H1 (cell line): ENCODE measurements around the gene AMPH. TPM values are rescaled to one million over a fixed set of nuclear protein-coding genes. Genes with fewer than 3 reads are reported as not detected.

Experiments
- CTCF ChIA-PET: fragments of 300-600 bp; sonication (Branson Sonifier 250); formaldehyde crosslinking; loops from one replicate; lab custom pipeline; 2021; ENCODE audit not compliant: partially characterized antibody; lab: Charles Lee
- POLR2A ChIA-PET: fragments of 300-600 bp; sonication (Branson Sonifier 250); formaldehyde crosslinking; loops from one replicate; lab custom pipeline; 2021; ENCODE audit warnings: inconsistent platforms; ENCODE audit not compliant: partially characterized antibody; lab: Charles Lee
- DNase-seq, 2 experiments: peaks; one replicate each; pipeline versions ENCODE4 v3.0.0 to v3.0.0-alpha.2; 2010 to 2022; ENCODE audit warnings: low spot score in 2 of 2, low read depth in 1 of 2, mixed read lengths in 1 of 2
- FAIRE-seq: peaks from 2 replicates; lab custom pipeline; 2011; peaks lifted over from hg19 to GRCh38; lab: Jason Lieb, UNC
- H2AFZ ChIP-seq: 2 replicates; pipeline ENCODE4 v1.8.1; 2012; ENCODE audit warnings: low read length, inconsistent platforms
- H2AK5ac ChIP-seq: 2 replicates; pipeline ENCODE4 v1.6.1; 2013; ENCODE audit warnings: low read depth, low read length
- H2BK120ac ChIP-seq: replicated peaks from 2 replicates; pipeline ENCODE3; 2013; ENCODE audit warnings: low read depth, low read length, inconsistent platforms
- H2BK12ac ChIP-seq: 2 replicates; pipeline ENCODE4 v1.6.1; 2013; ENCODE audit warnings: low read depth, low read length
- H2BK15ac ChIP-seq: 2 replicates; pipeline ENCODE4 v1.6.1; 2013; ENCODE audit warnings: low read length
- H2BK20ac ChIP-seq: 2 replicates; pipeline ENCODE4 v1.6.1; 2013; ENCODE audit warnings: low read length
- H2BK5ac ChIP-seq: 2 replicates; pipeline ENCODE4 v1.6.1; 2013; ENCODE audit warnings: low read depth, low read length
- H3K14ac ChIP-seq: 2 replicates; pipeline ENCODE4 v1.6.1; 2013; ENCODE audit warnings: inconsistent platforms; ENCODE audit not compliant: insufficient read length
- H3K18ac ChIP-seq: 2 replicates; pipeline ENCODE4 v1.6.1; 2013; ENCODE audit warnings: low read length; ENCODE audit errors: extremely low read depth
- H3K23ac ChIP-seq: 2 replicates; pipeline ENCODE4 v1.6.1; 2013; ENCODE audit warnings: inconsistent platforms; ENCODE audit not compliant: insufficient read length
- H3K23me2 ChIP-seq: 2 replicates; pipeline ENCODE4 v1.6.1; 2013; ENCODE audit warnings: low read depth, low read length
- H3K27ac ChIP-seq: 2 replicates; pipeline ENCODE4 v1.6.1; 2011; ENCODE audit warnings: low read depth, low read length, inconsistent platforms
- H3K27me3 ChIP-seq, 4 experiments: replicated peaks in 1 of 4; 1 replicate in 1 of 4; 2 replicates in 3 of 4; pipeline versions ENCODE4 v1.6.1 to v1.8.1; 2011 to 2013; ENCODE audit warnings: low read length in 3 of 4, mild to moderate bottlenecking in 3 of 4, inconsistent platforms in 2 of 4, mixed read lengths in 2 of 4, moderate library complexity in 1 of 4; ENCODE audit not compliant: control insufficient read depth in 3 of 4, insufficient read depth in 3 of 4; ENCODE audit errors: extremely low read depth in 1 of 4
- H3K36me3 ChIP-seq, 4 experiments: 2 replicates each; pipeline versions ENCODE4 v1.6.1 to v1.8.1; 2011 to 2013; ENCODE audit warnings: mild to moderate bottlenecking in 4 of 4, low read length in 3 of 4, moderate library complexity in 2 of 4, control low read depth in 1 of 4, inconsistent platforms in 1 of 4; ENCODE audit not compliant: insufficient read depth in 4 of 4, control insufficient read depth in 2 of 4
- H3K4ac ChIP-seq: replicated peaks from 2 replicates; pipeline ENCODE3; 2013; ENCODE audit warnings: low read length, low read depth, mixed read lengths, inconsistent platforms; ENCODE audit not compliant: insufficient read length
- H3K4me1 ChIP-seq, 4 experiments: replicated peaks in 1 of 4; 1 replicate in 1 of 4; 2 replicates in 3 of 4; pipeline versions ENCODE4 v1.6.1 to v1.8.1; 2011 to 2013; ENCODE audit warnings: low read length in 3 of 4, inconsistent platforms in 2 of 4, mixed read lengths in 1 of 4; ENCODE audit not compliant: insufficient read depth in 4 of 4, control insufficient read depth in 3 of 4
- H3K4me2 ChIP-seq, 2 experiments: 2 replicates each; pipeline versions ENCODE4 v1.6.1 to v1.8.1; 2011 to 2013; ENCODE audit warnings: low read depth in 2 of 2, low read length in 2 of 2, control low read depth in 1 of 2, inconsistent platforms in 1 of 2, mild to moderate bottlenecking in 1 of 2; ENCODE audit not compliant: insufficient read depth in 1 of 2
- H3K4me3 ChIP-seq, 4 experiments: fragments of 200-600, 300-600 bp in 1 of 4; sonication (generic), shearing (Covaris generic), sonication (Bioruptor Twin) in 1 of 4; 2 replicates each; pipeline versions ENCODE4 v1.5.1 to v1.8.1; 2011 to 2016; ENCODE audit warnings: low read length in 4 of 4, low read depth in 3 of 4, control low read depth in 2 of 4, inconsistent platforms in 2 of 4, mild to moderate bottlenecking in 2 of 4, mixed read lengths in 1 of 4, moderate library complexity in 1 of 4; ENCODE audit not compliant: insufficient read depth in 2 of 4; ENCODE audit errors: extremely low read depth in 1 of 4
- H3K56ac ChIP-seq: replicated peaks from 2 replicates; pipeline ENCODE3; 2013; ENCODE audit warnings: low read depth, mild to moderate bottlenecking, mixed read lengths, low read length, inconsistent platforms; ENCODE audit not compliant: insufficient read length
- H3K79me1 ChIP-seq: 2 replicates; pipeline ENCODE4 v1.6.1; 2013; ENCODE audit warnings: low read depth, low read length, control low read depth
- H3K79me2 ChIP-seq, 2 experiments: 2 replicates each; pipeline versions ENCODE4 v1.6.1 to v1.8.1; 2012 to 2013; ENCODE audit warnings: low read length in 2 of 2, mild to moderate bottlenecking in 2 of 2, inconsistent platforms in 1 of 2; ENCODE audit not compliant: insufficient read depth in 2 of 2, control insufficient read depth in 1 of 2
- H3K9ac ChIP-seq, 4 experiments: replicated peaks in 1 of 4; 1 replicate in 1 of 4; 2 replicates in 3 of 4; pipeline versions ENCODE4 v1.6.1 to v1.8.1; 2011 to 2013; ENCODE audit warnings: low read depth in 3 of 4, low read length in 3 of 4, control low read depth in 2 of 4, mild to moderate bottlenecking in 2 of 4, moderate library complexity in 2 of 4, inconsistent platforms in 1 of 4; ENCODE audit errors: extremely low read depth in 1 of 4
- H3K9me3 ChIP-seq, 2 experiments: 2 replicates each; pipeline versions ENCODE4 v1.6.1 to v1.8.1; 2012 to 2013; ENCODE audit warnings: mild to moderate bottlenecking in 2 of 2, moderate library complexity in 2 of 2, control low read depth in 1 of 2, inconsistent platforms in 1 of 2, low read depth in 1 of 2, low read length in 1 of 2, mixed read lengths in 1 of 2; ENCODE audit not compliant: insufficient read depth in 2 of 2
- H4K20me1 ChIP-seq, 2 experiments: replicated peaks in 1 of 2; 2 replicates each; pipeline versions ENCODE3 to v1.8.1; 2011 to 2013; ENCODE audit warnings: inconsistent platforms in 2 of 2, low read length in 2 of 2, mild to moderate bottlenecking in 1 of 2; ENCODE audit not compliant: insufficient read depth in 2 of 2, control insufficient read depth in 1 of 2
- H4K5ac ChIP-seq: 2 replicates; pipeline ENCODE4 v1.6.1; 2013; ENCODE audit warnings: low read length, low read depth, mixed read lengths, inconsistent platforms; ENCODE audit not compliant: insufficient read length
- H4K8ac ChIP-seq: 2 replicates; pipeline ENCODE4 v1.8.0; 2013; ENCODE audit warnings: mild to moderate bottlenecking, moderate library complexity, low read length, inconsistent platforms; ENCODE audit not compliant: insufficient read depth; ENCODE audit errors: extremely low read depth
- H4K91ac ChIP-seq: replicated peaks from 2 replicates; pipeline ENCODE3; 2013; ENCODE audit warnings: low read length, mixed read lengths, inconsistent platforms; ENCODE audit not compliant: insufficient read length
- CTBP2 ChIP-seq: IDR thresholded peaks from 2 replicates; pipeline ENCODE4 v1.7.0; 2011; ENCODE audit warnings: borderline replicate concordance, mild to moderate bottlenecking, moderate library complexity, mixed read lengths, low read length; ENCODE audit not compliant: insufficient read depth, insufficient read length
- HDAC6 ChIP-seq: IDR thresholded peaks from one replicate; pipeline ENCODE4 v1.7.1; 2012; ENCODE audit warnings: low read depth, mild to moderate bottlenecking, inconsistent platforms, low read length, moderate library complexity
- JUND ChIP-seq: IDR thresholded peaks from 2 replicates; pipeline ENCODE4 v1.6.1; 2011; ENCODE audit warnings: mild to moderate bottlenecking, improper control_type of control experiment, low read length
- KDM5A ChIP-seq: fragments of 200-600 bp; IDR thresholded peaks from 2 replicates; pipeline ENCODE4 v1.7.1; 2012; ENCODE audit warnings: mild to moderate bottlenecking, low read length, inconsistent platforms, mixed read lengths
- NANOG ChIP-seq: IDR thresholded peaks from 2 replicates; pipeline ENCODE4 v1.6.1; 2011; ENCODE audit warnings: low read length, low read depth, mild to moderate bottlenecking, inconsistent platforms; ENCODE audit not compliant: insufficient read depth, poor library complexity, severe bottlenecking
- NRF1 ChIP-seq: IDR thresholded peaks from 2 replicates; pipeline ENCODE4 v1.6.1; 2011; ENCODE audit warnings: mild to moderate bottlenecking, low read depth, low read length, improper control_type of control experiment
- POLR2A ChIP-seq, 2 experiments: IDR thresholded peaks; 1 replicate in 1 of 2; 2 replicates in 1 of 2; pipeline ENCODE4 v1.6.1; 2011; ENCODE audit warnings: low read depth in 2 of 2, low read length in 2 of 2, mild to moderate bottlenecking in 2 of 2; ENCODE audit errors: control extremely low read depth in 1 of 2
- RBBP5 ChIP-seq: IDR thresholded peaks from 2 replicates; pipeline ENCODE4 v1.7.1; 2012; ENCODE audit warnings: low read depth, mild to moderate bottlenecking, inconsistent platforms, low read length, moderate library complexity, borderline replicate concordance
- RFX5 ChIP-seq: IDR thresholded peaks from 2 replicates; pipeline ENCODE4 v1.6.1; 2011; ENCODE audit warnings: low read depth, low read length, improper control_type of control experiment, borderline replicate concordance
- RNF2 ChIP-seq: fragments of 200-900, 300-1000 bp; sonication (generic); IDR thresholded peaks from 2 replicates; pipeline ENCODE4 v1.7.1; 2016; ENCODE audit warnings: borderline replicate concordance, low read depth, mild to moderate bottlenecking, antibody characterized with exemption, low read length; ENCODE audit not compliant: poor library complexity, severe bottlenecking; ENCODE audit errors: missing control alignments
- RXRA ChIP-seq: IDR thresholded peaks from 2 replicates; pipeline ENCODE4 v1.6.1; 2011; ENCODE audit warnings: low read depth, mild to moderate bottlenecking, low read length, moderate library complexity; ENCODE audit not compliant: insufficient read depth
- SUZ12 ChIP-seq: fragments of 200-600 bp; sonication (generic); IDR thresholded peaks from 2 replicates; pipeline ENCODE4 v1.6.1; 2012; ENCODE audit warnings: mild to moderate bottlenecking, inconsistent platforms, low read length, moderate library complexity, mixed read lengths
- WGBS, 2 experiments: shearing (Covaris generic) in 1 of 2; methylation state at CpG; one replicate each; pipeline versions ENCODE4 v1.1.6 to v1.1.7; 2013 to 2015; ENCODE audit warnings: low lambda C conversion rate in 2 of 2, mixed read lengths in 2 of 2, inconsistent platforms in 1 of 2, low coverage in 1 of 2, missing lambda C conversion rate in 1 of 2; ENCODE audit not compliant: insufficient replicate concordance in 2 of 2, insufficient coverage in 1 of 2, insufficient read length in 1 of 2; ENCODE audit errors: extremely low coverage in 1 of 2, missing lambda C conversion rate in 1 of 2; 5-methylcytosine and 5-hydroxymethylcytosine counted together
- polyA plus RNA-seq, 7 experiments: library from polyadenylated mRNA; depleted of rRNA in 3 of 7; stranded (reverse) in 5 of 7; unstranded in 2 of 7; fragments of >200 nt in 5 of 7; fragments of 200-250 nt in 2 of 7; gene quantifications; 1 replicate in 5 of 7; 2 replicates in 1 of 7; 4 replicates in 1 of 7; pipeline versions ENCODE4 v1.2.1 to v1.2.3, GENCODE V29; 2011 to 2013; ENCODE audit warnings: missing spikeins in 2 of 7, mixed read lengths in 2 of 7
- total RNA-seq: library from RNA; stranded (reverse); fragmentation: NEBNext Ultra II Directional; extraction: Animal tissue kit (Norgen Biotek cat#: 25700); gene quantifications from 2 replicates; pipeline ENCODE4 v1.2.1, GENCODE V29; 2021

Gene AMPH
- total and polyA plus RNA-seq, 2 of the 8 experiments (the other 6 are each of a cell fraction or from before 2014, with no cell fraction given): 7.3 to 12.2 TPM

- no peaks in the 10 kb centered on the region for H4K20me1 ChIP-seq
- no peak overlapping the region for H3K4me3 ChIP-seq
- no peak overlapping the region for H3K14ac ChIP-seq
- ChIA-PET POLR2A (no interaction called here), CTCF (interaction anchor here (0.9 kb wide), 1 partner anchor 23 kb away, joined by 3 read pairs; no protein-coding TSS in a partner anchor)
- H3K79me1 ChIP-seq: no peaks in the 10 kb centered on the region
- no peaks in the 10 kb centered on the region for H3K4me1 ChIP-seq
- no peaks in the 10 kb centered on the region for H3K23me2 ChIP-seq
- H2BK12ac ChIP-seq: no peak overlapping the region
- H3K9ac ChIP-seq: no peak overlapping the region
- 88% methylated on average over 2 of the region's 2 CpGs; no CpG with 5 or more reads in 1 of the 2 experiments for WGBS, 2 experiments
- H2BK20ac ChIP-seq: no peak overlapping the region
- H3K4ac ChIP-seq: no peak overlapping the region
- H2BK15ac ChIP-seq: no peak overlapping the region
- H3K9me3 ChIP-seq: peaks cover 0 to 11% of the 10 kb centered on the region in 2 experiments; a peak in 2 of 4 replicates
- no peak overlapping the region for H4K91ac ChIP-seq
- DNase-seq (no peak), FAIRE-seq (no peak)
- H2BK120ac ChIP-seq: no peak overlapping the region
- no peak overlapping the region for H3K18ac ChIP-seq
- no peak overlapping the region for H3K23ac ChIP-seq
- no peak overlapping the region for H2AK5ac ChIP-seq
- H3K27me3 ChIP-seq: no peaks in the 10 kb centered on the region
- H2BK5ac ChIP-seq: no peak overlapping the region
- no peaks in the 10 kb centered on the region for H3K36me3 ChIP-seq
- no peak overlapping the region for H3K4me2 ChIP-seq
- H4K8ac ChIP-seq: no peak overlapping the region
- H3K56ac ChIP-seq: no peak overlapping the region
- H3K27ac ChIP-seq: no peak overlapping the region
- H4K5ac ChIP-seq: no peak overlapping the region
- no peaks in the 10 kb centered on the region for H3K79me2 ChIP-seq
- H2AFZ ChIP-seq: no peak overlapping the region
- TF ChIP-seq RNF2 (no peak), HDAC6 (no peak), RBBP5 (no peak), NANOG (no peak), CTBP2 (no peak), RXRA (no peak), KDM5A (no peak), RFX5 (no peak), SUZ12 (no peak), JUND (no peak), POLR2A (IDR thresholded peaks at IDR 0.05; ENCODE audit: control extremely low read depth in 1 of 2, low read depth in 2 of 2, low read length in 2 of 2) (no peak), NRF1 (no peak)
Observed at GRCh38 chr7:38512291-38512690, 118.9 kb downstream of the AMPH start.
